Iris pigment epithelial cell (primary cell): Measurements from ENCODE around the gene PRIM2.
"Not testable (repeated sequence)": the region's sequence is repeated elsewhere in the genome, so short reads cannot be mapped to it uniquely, and the experiment has no call there.

Experiments used
- DNase-seq: peaks from one replicate; pipeline ENCODE4 v3.0.0-alpha.2; 2011; ENCODE audit warnings: low read depth

Gene PRIM2

DNA sequence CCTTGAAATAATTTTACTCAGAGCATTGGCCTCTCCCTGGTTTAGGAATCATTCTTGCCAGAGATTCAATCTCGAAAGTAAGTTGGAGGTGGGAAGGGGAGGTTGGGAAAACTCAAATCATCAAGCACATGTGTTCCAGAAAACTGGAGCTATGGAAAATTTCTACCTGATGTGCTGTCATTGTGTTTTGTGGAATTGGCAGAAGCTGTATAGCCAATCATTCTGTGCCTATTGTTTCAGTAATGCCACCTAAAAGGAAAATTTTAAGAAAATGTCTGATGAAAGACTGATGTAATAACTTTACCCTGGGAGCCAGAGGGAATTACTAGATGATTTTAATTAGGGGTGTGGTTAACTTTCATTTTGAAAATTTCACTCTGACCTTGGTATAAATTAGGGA lies 187.8 kb downstream of the PRIM2 start:
- not testable (repeated sequence) for DNase-seq

DNA sequence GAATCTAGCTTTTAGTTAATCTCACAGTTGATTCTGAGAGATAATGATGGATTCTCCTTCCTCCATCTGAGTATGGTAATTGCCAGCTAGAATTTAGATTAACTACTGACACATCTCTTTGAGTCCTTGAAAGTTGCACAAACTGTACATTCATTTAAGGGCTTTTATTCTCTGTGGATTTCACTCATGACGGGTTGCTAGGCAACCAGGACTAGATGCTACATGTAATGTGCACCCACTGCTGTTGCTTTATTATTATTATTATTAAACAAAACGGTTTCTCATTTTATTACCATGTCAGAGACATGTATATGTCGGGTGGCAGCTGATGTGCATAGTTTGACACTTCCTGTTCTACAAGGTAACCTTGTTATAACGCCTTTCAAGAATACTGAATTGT lies 193.0 kb downstream of the PRIM2 start:
- DNase-seq = not testable (repeated sequence)

DNA sequence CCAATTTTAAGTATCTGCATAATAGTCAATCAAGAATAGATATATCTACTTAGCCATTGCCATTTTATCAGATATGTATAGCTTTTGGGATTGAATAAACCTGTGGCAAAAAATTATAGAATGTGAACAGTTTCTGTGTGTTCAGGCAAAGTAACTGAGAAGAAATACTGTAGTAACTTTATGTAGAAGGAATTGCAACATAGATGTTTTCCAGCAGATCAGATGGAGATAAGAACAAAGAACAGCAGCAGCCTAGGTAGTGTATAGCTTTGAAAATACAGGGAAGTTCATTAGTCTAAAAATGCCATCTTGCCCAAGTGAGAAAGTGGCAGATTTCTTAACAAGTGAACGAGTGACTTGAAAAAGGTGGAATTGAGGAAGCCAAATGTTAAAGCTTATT lies 197.7 kb downstream of the PRIM2 start:
- peak; percentile 35 for DNase-seq

DNA sequence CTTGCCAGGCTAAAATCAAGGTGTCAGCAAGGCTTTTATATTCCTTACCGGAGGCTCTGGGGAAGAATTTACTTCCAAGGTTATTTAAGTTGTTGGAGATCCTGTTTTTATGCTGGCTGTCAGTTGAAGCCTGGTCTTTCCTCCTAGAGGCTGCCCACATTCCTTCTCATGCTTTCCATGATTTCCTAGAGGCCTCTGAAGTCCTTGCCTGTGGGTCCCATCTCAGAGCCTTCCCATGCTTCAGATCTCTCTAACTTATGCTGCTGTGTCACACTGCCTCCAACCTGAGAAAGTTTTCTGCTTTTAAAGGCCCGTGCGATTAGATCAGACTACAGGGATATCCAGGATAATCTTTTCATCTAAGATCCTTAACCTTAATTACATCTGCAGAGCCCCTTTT lies 198.4 kb downstream of the PRIM2 start:
- not testable (repeated sequence) for DNase-seq

DNA sequence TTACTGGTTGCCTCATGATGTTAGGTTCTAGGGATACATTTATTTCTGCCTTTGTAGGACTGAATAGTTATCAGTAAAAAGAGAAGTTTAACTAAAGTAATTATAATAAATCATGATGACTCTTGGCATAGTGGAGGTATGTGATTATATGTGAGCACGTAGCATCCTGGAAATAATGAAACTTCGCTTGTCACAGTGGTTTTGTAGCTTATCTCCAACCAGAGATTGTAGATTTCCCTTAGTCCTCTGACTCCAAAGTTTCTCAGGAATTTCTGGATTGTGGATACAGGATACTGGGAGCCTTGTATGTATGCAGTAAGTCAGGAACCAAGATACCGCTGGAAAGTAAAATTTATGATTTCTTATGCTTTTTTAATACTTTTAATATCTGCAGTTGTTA lies 199.3 kb downstream of the PRIM2 start:
- DNase-seq = not testable (repeated sequence)

DNA sequence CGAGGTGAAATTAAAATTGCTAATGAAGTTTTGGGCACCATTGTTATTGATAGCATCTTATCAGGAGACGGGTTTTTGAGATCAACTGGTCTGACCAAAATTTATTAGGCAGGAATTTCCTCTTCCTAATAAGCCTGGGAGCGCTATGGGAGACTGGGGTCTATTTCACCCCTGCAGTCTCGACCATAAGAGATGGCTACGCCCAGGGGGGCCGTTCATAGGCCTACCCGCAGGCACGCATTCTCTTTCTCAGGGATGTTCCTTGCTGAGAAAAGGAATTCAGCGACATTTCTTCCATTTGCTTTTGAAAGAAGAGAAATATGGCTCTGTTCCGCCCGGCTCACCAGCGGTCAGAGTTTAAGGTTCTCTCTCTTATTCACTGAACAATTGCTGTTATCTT lies 201.8 kb downstream of the PRIM2 start:
- DNase-seq = not testable (repeated sequence)

DNA sequence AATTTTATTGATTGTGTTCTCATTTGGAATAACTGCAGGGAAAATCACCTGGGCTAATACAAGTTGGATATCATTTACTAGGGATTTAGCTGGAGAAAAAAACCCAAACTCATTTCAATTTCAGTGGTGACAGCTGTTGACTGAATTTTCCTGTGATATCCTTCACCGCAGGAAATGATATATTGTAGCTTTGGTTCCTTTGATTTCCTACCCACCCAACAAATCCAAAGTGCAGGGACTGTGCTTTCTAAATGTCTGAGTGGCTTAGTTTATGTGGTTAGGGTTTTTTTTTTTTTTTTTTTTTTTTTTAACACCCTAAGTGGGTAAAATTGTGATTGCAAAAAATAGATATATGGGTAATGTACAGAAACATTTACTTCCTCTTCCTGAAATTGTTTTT lies 203.7 kb downstream of the PRIM2 start:
- not testable (repeated sequence) for DNase-seq

DNA sequence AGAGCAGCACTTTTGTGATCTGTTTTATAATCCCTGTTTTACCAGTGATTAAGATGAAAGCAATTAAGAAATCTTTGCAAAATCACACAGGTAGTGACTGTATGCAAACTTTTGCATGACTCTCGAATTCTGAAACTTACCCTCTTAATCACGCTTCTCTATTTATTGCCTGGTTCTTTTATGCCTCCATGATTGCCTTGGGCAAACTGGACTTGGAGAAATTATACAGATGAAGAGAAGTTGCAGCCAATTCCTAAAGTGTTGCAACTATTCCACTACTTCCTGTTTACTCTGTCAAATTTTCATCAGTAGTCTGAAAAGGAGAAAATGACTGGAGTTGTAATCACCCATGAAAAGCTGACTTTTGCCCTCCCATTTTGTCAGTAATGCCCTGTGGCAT lies 205.8 kb downstream of the PRIM2 start:
- DNase-seq = not testable (repeated sequence)

DNA sequence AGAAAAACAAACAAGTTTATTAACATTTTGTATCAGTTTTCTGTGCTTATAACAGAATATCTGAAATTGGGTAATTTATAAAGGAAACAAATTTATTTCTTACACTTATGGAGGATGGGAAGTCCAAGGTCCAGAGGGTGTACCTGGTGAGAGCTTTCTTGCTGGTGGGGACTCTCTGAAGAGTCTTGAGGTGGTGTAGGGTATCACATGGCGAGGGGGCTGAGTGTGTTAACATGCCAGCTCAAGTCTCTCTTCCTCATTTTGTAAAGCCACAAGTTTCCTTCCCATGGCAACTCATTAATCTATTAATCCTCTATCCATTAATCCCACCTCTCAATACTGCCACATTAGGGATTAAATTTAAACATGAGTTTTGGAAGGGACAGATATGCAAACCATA lies 212.3 kb downstream of the PRIM2 start:
- DNase-seq = not testable (repeated sequence)

DNA sequence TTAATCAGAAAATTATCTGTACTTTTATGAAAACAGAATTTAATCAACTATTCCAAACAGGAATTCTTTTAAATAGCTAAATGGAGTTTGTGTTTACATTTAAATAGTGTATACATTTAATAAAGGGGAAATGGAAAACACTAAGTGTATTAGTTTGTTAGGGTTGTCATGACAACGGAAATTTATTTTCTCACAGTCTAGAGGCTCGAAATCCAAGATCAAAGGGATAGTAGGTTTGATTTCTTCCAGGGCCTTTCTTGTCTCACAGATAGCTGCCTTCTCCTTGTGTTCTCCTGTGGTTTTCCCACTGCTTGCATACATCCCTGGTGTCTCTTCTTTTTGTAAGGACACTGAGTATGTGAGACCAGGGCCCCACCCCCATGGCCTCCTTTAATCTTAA lies 215.2 kb downstream of the PRIM2 start:
- DNase-seq = not testable (repeated sequence)

DNA sequence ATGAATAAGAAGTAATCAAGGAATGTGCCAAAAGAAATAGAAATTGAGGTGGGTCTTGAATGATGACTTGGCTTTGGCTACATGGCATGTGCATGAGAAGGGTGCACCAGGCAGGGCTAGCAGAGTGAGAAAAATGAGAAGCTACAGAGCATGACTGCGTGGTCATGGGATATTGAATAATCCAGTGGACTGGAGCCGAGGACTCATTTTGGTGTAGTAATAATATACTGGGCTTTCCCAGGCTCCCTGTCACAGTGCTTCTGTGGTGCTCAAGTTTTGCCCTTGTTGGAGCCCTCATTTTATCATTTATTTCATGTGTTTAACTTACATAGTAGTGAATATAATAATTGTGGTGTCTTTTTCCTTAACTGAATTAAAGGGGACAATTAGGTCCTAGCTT lies 217.7 kb downstream of the PRIM2 start:
- DNase-seq = not testable (repeated sequence)

DNA sequence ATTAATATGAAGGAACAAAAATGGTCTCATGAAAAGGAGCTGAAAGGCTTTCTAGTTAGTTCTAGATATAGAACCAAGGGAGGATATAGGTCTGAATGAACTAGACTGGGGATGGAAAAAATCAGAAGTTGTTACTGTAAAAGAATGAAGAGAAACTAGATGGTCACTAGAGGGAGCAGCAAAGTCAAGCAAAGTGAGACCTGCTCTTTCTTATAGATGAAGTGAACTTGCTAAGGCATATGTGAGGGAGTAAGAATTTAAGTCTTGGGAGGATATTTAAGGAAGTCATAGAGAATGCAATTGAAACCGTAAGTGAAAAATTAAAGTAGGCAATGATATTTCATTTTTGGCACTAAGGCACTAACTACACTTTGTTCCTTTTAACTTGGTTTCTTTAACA lies 218.6 kb downstream of the PRIM2 start:
- DNase-seq = peak; percentile 48

DNA sequence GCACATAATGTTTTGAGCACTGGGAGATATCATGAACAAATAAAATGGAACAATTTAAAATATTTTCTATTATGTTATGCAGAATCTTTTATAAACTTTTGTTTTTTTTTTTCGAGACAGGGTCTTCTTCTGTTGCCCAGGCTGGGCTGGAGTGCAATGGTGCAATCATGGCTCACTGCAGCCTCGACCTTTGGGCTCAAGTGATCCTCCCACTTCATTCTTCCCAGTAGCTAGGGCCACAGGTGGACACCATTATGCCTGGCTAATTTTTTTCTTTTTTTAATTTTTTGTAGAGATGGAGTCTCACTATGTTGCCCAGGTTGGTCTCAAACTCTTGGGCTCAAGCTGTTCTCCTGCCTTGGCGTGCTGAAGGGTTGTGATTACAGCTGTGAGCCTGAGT lies 220.5 kb downstream of the PRIM2 start:
- not testable (repeated sequence) for DNase-seq

DNA sequence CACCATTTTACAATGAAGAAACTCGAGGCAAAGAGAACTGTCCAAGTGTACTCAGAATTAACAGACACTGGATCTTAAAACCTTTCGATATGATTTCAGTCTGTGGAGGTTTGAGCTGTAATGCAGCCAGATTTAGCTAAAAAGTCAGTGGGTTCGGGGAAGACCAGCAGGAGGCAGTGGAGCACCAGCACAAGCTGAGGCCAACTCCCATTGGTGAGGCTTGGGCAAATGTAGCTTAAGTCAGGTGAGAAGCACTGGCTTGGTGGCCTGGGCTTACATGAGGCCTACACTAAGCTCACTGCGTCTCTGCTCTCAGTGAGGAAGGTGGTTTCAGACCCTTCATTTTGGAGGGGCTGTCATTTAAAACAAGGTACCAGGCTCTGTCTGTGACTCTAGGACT lies 234.5 kb downstream of the PRIM2 start:
- not testable (repeated sequence) for DNase-seq

DNA sequence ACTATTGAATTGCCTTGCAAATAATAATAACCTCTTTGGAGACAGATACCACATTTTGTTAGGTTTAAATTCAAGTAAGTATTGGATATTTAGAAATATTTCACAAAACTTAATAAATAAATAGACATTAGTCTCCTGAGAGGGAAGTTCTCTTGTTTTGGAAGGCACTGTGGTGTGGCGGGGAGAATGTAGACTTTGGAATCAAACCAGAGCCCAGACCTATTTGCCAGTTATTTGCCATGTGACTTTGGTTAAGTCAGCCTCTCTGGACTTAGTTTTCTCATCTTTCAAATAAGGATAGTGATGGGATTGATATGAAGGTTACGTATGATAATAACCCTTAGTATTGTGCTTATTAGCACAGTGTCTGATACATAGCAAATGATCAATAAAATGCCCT lies 240.4 kb downstream of the PRIM2 start:
- DNase-seq = not testable (repeated sequence)

DNA sequence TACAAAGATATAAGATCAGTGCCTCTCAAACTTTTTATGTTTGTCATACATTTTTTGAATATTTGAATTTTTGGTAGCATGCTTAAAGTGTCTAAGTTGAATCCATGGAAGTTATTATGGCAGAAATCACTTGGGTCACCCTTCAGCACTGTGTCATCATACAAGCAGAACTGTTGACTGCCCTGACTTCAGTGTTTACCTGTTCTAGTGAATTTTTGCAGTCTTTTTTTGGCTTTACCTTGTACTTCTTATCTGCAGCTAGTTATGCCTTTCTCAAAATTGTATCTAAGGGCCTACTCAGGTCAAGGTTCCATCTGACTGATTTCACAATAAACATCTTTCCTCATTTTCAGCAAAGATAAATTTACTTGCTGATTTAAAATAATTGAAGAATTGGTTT lies 241.7 kb downstream of the PRIM2 start:
- DNase-seq = not testable (repeated sequence)

DNA sequence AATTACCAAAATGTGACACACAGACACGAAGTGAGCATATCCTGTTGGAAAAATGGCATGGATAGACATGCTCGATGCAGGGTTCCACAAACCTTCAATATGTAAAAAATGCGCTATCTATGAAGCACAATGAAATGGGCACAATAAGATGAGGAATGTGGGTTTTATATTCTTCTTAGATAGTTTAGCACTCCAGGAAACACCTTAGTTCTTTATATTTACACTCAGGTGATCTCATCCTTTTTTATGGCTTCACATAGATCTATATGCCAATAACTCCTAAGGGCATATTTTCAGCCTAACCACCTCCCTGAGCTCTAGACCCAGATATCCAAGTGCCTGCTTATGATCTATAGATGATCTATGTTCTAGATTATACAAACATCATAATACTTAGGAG lies 244.8 kb downstream of the PRIM2 start:
- DNase-seq = not testable (repeated sequence)

DNA sequence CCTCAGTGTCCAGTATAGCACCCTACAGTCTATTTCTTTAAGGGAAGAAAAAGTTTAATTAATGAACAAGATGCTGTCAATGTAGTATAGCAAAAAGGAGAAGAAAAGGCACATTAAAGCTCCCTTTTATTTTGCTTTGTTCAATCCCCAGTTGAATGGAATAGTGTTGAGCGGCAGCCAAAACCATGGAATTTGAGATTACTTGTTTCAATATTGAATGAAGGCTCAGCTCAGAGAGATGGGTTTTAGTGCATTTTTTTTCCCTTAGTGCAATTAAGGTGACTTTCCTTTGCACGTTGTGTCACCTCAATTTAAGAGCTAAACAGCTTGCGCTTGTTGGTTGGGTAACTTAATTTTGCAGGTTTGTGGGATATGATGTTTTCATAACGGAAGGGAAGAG lies 254.7 kb downstream of the PRIM2 start:
- DNase-seq = not testable (repeated sequence)

DNA sequence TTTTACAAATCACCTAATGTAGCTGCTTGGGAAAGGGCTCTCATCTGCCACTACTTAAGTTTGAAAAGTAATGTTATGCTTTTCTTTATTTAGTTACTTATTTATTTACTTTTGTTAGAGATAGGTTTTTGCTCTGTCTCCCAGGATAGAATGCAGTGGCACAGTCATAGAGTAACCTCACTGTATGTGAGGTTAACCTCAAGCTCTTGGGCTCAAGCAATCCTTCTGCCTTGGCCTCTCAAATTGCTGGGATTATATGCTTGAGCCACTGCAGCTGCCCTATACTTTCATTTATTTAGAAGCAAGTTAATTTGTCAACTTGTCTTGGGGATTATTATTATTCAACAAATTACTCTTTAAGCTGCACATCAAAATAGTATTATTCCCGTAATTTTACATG lies 255.4 kb downstream of the PRIM2 start:
- peak; percentile 0 for DNase-seq

DNA sequence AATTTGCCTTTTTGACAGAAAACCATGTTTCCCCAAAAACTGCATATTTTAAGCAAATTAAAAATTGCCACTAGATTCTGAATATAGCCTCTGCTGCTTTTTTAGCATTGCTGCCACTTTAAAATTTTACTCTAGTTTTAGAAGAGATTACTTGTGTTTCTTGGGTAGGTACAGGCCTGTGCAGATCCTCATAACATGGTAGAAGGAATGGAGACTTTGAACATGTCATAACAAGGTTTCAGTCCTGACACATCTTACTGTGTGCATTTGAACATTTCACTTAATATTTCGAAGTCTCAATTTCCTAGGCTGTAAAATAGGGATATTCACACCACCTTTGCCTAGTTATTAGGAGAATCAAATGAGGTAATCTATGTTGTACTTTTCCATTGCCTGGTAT lies 259.6 kb downstream of the PRIM2 start:
- DNase-seq = not testable (repeated sequence)

DNA sequence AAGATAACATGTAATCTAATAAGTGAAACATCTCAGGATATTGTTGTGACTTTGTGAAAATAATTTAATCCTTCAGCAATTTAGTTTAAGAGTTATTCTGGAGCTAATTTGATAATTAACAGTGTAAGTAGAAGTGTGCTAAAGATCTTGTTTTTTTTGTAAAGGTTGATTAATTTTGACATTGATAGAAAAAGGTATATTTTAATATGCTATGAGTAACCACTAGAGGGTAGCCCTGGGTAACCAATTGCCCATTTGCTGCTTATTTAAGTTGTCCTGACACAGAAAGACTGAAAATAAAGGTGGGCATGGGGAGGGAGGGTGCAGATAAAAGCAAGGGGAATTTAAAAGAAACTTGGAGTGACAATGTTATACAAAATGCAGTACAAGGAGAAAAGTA lies 262.1 kb downstream of the PRIM2 start:
- peak; percentile 0 for DNase-seq

DNA sequence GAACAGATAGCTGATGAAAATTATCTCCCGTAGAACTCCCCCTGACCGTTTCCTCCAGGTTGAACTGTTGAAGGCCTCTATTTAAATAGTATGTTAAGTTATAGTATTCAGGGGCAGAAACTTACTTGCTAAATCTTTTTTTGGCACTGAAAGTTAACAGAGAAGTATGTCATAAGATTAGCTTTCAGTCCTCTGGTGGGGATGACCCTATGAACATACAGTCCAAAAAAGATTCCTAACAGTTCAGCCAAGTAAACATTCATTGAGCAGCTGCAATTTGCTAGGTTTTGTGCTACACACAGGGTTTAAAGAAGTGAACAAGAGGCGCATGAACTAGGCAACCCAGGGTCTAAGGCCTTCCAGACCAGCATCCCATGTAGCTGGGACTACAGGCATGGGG lies 264.2 kb downstream of the PRIM2 start:
- DNase-seq = not testable (repeated sequence)

DNA sequence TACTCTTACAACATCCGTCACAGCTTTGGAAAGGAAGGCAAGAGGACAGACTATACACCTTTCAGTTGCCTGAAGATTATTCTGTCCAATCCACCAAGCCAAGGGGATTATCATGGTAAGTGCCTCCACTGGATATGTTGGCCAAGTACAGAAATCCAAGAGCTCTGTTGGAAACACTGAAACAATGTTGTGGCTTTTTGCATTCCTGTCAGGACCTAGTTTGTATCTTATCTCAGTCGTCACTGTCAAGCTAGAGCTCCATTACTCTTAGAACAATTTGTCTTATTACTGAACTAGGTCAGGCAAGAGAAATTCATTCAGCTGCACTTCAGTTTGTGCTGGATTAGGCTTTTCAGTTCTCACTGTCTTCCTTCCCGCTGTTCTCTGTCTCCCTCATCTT lies 283.7 kb downstream of the PRIM2 start:
- peak; percentile 51 for DNase-seq

DNA sequence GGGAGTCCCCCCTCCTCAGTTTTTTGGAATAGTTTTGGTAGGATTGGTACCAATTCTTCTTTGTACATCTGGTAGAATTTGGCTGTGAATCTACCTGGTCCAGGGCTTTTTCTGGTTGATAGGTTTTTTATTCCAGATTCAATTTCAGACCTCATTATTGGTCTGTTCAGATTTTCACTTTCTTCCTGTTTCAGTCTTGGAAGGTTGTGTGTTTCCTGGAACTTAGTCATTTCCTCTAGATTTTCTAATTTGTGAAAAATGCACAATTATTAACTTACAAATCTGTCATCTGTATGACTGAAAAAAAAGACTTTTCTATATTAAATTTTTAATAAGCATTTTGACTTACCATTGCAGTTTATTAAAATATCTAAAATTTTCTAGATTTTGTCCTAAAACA lies 287.9 kb downstream of the PRIM2 start:
- peak; percentile 27 for DNase-seq

DNA sequence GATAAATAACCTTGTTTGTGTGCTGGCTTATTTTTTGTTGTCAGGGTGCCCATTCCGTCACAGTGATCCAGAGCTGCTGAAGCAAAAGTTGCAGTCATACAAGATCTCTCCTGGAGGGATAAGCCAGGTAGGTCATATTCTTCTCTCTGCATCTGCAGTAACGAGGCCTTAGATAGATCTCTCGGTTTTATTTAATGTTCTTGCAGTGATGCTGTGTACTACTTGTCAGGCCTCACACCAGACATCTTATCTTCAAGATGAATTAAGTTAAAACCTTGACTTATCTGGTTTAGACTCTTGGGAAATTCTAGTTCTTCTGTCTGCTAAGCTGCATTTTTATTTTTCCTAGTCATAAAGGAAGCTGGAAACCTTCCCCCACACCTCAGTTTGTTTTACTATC lies 288.9 kb downstream of the PRIM2 start:
- not testable (repeated sequence) for DNase-seq
